HG03095 (cell line): ENCODE results near the gene TCERG1L.

Experiments
- ATAC-seq: cut with Tn5 transposase; IDR thresholded peaks from one replicate; pipeline ENCODE4 v1.9.1; 2021; ENCODE audit warnings: moderate library complexity; ENCODE audit not compliant: unreplicated experiment

Gene TCERG1L

DNA sequence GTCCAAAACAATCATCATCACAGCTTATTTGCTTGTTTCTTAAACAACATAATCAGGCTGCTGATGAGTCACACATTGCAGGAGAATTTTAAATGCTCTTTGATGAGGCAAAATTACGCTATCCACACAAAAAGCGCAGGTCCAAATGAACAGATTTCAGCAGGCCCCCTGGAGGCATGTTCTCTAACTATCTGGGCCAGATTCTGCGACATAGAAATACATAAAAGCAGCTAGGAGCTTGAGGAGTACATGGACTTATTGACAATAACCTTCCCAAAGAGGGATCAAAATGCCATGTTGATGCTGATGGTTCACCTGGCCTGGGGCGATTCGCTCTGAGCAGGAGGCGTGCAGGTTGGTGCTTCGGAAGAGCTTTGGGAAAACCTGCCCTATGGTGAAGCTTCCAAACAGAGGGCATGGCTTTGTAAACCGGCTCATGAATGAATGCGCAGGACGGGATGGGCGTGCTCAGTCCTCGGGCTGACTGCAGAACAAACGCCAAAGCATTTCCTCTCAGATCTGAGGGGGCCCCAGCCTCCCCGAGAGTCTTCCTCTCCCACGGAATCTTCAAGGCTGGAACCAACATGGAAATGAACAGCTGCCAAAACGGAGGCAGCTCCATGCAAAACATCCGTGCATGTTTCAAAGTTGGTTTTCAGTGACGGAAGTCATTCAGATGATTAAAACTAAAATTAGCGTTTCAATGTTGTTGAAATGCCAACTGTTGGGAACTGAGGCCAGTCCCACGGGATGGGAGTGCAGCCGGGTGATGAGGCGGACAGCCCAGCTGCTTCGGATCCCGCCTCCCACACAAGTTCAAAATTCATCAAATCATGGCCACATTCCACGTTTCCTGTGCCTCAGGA lies 179.6 kb downstream of the TCERG1L start:
- no peak for ATAC-seq

DNA sequence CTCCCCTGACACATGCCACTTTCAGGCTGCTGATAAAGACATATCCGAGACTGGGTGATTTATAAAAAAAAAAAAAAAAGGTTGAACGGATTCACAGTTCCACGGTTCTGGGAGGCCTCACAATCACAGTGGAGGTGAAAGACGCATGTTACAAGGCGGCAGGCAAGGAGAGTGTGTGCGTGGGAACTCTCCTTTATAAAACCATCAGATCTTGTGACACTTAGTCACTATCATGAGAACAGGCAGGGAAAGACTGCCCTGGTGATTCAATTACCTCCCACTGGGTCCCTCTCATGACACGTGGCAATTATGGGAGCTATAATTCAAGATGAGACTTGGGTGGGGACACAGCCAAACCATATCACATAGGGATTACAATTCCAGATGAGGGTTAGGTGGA lies 181.5 kb downstream of the TCERG1L start:
- no peak for ATAC-seq

DNA sequence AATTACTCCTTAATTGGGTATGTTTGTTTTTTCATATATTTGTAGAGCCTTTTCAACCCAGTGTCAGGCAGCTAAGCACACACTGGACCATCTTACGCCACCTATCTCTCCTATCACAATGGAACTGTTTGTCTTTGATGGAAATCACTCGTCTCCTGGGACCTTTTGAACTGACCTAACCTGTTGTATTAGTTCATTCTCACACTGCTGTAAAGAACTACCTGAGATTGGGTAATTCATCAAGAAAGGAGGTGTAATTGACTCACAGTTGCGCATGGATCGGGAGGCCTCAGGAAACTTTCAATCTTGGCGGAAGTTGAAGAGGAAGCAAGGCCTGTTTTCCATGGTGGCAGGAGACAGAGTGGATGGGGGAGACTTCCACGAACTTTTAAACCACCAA lies 182.0 kb downstream of the TCERG1L start:
- no peak for ATAC-seq

DNA sequence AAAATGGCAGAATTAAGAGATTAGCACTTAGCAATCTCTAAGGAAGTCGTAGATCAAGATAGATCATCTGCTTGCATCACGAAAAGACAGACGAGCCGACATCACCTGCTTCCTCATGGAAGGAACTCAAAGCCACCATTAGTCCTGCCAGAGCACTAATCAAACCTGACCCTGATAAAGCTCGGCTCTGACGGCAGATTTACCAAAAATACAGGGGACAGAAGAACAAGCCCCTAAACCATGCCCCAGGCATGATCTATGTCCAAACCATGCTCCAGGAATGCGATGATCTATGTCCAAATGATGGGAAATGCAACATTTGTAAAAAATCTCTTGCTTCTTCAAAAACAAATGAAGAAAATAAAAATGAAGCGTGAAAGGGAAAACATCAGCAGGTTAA lies 182.8 kb downstream of the TCERG1L start:
- ATAC-seq, result no peak

DNA sequence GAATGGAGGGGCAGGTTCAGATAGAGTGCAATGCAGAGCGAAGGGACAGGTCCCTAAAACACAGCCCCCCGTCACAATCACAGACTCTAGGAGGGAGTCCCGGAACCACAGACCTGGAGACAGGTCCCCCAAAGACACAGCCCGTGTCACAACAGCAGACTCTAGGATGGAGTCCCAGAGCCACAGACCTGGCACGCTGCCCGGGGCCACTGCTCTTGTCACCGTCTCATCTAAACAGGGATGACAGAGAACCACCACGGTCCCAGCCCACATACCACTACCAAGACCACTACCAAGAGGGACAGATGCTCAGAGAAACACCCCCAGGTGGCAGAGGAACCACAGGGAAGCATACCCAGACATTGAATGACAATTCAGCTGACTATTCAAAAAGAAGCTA lies 183.9 kb downstream of the TCERG1L start:
- ATAC-seq, result no peak

DNA sequence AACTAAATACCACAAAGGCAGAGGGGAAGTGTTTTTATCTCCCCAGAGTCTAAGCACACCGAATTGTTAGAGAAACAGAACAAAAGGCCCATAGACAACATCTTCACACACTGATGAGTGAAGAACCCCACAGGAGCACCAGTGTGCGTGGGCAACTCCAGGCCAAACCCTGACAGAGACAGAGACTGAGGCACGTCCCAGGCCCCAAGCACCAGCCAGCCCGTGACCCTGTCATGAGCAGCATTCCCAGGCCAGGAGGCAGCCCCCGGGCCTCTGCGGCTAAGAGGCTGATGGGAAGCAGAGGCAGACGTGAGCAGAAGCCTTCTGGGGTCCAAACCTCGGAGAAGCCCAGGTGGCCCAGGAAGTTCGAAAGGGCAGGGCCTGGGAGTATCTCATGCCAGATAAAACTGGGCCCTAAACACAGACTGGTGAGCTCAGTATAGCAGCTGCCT lies 184.4 kb downstream of the TCERG1L start:
- no peak for ATAC-seq

DNA sequence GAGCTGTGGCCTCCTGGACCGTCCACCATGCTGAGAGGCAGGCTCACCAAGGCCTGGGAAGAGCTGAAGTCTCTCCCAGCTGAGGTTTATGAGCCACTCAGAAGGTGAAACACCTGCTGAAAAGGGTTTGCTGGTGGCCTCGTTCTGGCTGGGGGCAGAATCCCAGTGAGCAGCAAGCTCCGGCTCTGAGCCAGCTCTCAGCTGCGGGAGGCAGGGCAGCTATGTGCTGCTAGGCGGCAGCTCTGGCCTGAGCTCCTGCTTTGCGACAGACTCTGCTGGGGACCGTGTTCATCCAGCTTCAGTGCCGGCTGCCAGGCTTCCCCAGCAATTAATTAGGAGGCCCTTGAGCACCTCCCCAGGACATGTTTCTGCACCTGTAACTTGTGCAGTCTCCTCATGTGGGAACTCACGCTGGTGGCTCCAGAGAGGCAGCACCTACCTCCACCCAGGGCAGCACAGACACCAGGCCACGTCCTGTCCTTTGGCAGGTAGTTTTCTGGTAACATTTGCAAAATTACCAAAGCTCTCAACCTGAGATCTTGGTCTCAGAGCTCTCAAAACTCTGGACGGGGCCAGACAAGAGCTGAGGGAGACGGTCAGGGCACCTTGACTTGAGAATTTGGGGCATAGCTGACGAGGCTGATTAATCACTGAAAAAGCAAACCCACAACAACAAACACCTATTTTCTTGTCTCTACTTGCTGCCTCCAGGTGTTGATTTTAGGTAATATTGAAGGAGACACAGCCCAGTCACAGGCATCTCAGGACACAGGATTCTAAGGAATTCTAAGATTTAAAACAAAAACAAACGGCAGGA lies 185.0 kb downstream of the TCERG1L start:
- ATAC-seq, result no peak

DNA sequence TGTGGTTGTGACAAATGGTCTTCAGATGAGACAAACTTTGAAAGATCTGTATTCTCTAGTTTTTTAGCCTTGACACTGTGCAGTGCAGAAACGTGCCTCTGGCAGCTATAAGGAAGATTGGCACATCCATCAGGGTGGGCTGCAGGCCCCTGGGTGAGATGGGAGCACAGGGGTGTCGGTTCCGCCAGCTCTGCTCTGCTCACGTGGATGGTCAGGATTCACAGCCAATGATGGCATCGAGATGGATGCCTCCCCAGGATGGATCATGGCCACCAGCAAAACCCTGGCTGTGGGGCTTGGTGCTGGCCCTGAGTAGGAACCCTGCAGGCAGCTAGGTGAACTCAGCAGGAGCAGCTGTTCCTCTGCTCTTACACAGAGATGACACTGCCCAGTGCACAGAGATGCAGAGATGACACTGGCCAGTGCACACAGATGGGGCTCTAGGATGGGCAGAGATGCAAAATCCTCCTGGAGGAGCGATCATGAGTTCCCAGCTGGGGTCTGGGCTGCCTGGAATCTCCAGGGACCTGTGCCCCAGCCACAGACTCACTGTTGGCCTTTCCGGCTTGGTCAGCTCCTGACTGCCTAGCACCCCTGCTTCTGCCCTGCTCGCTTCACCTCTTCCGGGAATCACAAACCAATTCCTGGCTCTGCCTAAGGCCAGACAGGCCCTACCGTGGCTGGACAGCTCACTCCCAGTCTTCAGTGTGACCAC lies 185.9 kb downstream of the TCERG1L start:
- ATAC-seq, result no peak

DNA sequence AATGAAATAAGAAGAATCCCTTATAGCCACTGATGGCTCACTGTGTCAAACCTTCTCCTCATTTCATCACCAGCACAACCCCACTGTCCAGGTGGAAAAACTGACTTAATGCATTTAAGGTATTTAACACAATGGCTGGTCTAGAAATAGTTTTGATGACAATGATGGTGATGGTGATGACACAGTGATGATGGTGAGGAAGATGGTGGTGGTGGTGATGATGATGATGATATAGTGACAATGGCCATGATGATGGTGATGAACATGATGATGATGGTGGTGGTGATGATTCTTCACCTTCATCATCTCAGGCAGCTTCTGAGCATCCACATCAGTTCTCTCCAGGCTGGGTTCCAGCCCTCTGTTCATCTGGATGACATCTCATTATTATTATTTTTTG lies 186.6 kb downstream of the TCERG1L start:
- no peak for ATAC-seq

DNA sequence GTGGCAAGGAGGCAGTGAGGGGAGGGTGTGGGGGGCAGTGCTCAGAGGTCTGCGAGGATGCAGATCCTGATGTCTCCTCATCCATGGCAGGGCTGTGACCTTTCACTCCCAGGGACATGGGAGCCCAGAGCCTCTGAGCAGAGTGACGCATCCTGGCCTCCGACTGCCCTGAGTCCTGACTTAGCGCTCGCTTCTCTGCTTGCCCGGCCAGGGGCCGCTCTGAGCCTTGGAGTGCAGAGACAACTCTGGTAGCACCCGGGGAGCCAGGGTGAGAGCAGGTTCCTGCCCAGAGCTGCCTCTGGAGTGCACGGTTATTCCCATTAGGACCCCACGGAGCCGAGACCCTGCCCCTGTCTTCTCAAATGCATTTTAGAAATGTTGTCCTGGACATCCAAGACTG lies 188.0 kb downstream of the TCERG1L start:
- no peak for ATAC-seq

DNA sequence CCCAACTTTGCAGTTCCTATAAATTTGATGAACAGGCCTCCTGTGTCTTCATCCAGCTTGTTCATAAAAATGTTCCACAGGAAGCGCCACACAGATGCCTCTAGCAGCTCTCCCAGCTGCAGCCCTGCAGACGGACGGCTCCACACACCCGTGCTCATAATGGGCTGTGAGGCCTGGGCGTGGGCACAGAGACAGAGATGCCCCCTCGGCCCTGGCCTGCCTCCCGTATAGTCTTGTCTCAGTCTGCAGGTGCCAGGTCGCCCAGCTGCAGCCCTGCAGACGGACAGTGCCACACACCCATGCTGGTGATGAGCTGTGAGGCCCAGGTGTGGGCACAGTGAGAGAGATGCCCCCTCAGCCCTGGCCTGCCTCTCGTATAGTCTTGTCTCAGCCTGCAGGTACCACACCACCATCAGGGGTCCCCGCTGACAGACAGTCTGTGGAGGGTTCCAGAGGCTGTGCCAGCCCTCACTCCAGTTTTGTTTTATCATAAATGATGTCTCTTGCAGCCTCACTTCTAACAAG lies 189.9 kb downstream of the TCERG1L start:
- ATAC-seq, result no peak

DNA sequence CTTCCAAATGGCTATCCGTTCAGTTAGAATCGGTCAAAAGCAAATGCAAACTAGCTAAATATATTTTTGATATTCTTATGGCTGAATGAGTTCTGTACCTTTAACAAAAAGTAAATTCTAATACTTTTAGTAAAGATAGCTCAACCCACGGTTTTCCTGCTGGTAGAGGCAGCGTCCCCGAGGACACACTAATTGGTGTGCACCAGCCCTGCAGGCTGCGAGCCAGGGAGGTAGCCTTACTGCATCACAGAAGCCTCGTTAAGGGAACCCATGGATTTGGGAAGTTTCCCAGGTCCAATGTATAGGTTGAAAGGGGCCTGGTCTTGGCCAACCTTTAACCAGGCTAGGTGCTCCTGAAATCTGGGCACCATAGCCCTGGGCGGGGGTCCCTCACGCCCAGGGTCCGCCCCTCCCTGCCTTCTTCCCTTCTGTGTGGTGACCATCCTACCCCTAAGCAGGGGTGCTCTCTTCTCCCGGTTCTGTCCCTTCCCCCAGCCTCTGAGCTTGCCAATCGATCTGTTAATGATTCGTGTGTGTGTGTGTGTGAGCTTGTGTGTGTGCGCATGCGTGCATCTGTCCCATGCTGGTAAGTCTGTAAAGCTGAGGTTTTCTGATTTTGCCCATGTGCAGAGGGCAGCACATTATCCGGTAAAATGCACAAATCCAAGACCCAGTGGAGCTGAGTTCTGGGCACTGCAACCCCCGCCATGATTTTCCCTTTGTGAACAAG lies 191.7 kb downstream of the TCERG1L start:
- ATAC-seq, result no peak

DNA sequence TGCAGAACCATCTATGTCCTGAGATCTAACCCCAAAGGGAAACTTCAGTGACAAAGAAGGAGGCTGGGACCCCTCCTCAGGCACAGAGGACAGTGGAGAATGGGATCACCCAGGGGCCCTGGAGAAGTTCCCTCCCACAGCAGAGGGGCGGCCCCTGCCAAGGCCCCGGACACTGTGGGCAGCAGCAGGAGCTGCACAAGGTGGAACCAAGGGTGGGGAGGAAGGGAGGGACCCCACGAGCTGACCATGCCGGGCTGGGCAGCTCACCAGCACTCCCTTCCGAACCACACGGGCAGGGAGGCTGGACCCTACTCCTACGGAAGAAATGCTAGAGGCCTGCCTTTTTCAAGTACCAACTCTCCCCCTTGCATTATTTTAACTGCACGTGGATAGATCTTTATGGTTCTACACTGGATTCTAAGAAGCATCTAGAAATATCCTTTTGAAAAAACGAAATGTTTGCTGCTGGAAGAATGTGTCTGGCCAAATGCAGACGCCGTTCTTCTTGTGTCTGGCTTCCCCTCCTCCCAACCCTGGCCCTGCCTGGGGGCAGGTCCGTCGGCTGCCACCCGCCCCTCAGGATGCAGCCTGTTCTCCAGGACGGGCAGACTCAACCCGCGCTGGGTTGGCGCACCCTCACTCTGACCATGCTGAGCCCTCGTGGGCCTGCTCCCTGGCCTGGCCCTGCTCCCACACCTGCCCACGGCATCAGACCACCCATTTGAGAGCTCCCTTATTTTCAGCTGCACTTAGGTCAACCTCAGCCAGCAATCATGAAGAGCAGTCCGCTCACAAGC lies 193.9 kb downstream of the TCERG1L start:
- no peak for ATAC-seq

DNA sequence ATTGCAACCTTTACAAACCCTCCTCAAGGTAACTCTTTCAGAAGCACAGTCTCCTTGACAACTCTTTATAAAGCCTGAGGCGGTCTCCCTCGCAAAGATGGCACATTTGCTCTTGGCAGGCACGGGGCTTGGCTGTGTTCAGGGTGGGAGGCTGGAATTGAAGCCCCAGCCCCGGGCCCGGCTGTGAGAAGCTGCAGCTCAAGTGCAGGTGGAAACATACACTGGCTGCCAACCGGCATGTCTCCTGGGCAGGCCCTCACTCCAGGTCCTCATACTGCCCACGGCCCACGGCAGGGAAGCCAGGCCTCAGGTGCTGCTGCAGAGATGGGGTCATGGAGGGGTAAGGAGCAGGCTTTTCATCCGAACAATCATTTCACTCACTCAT lies 194.5 kb downstream of the TCERG1L start:
- ATAC-seq, result no peak

DNA sequence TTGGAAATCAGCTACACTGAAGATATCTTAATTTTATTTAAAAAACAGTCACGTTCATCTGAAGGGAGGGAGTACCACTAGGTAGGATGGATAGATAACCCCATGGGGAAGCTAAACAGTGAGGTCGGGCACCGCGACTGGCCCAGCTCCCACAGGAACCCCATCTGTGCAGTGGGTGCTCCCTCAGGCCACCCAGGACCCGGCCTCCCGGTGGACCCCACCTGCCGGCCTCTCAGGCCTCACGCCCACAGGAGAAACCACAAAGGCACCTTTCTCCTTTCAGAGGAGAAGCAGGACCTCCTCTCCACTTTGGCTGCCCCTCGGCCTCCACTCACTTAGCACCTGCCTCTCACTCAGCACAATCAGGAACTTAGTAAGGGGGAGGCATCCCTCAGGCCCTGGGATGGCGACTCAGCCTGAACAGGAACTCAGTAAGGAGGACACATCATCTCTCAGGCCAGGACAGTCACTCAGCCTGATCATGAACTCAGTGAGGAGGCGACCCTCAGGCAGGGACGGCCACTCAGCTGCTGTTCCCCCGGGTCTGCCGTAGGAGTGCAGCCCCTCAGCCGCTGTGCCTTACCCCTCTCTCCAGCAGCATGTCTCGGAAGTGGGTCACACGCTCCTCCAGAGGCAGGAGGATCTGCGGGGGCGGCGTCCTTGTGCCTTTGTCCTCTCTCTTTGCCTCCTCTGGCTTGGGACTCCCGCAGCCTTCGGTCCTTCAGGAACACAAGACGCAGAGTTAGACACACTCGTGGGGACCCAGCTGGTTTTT lies 195.1 kb downstream of the TCERG1L start:
- ATAC-seq, result no peak

DNA sequence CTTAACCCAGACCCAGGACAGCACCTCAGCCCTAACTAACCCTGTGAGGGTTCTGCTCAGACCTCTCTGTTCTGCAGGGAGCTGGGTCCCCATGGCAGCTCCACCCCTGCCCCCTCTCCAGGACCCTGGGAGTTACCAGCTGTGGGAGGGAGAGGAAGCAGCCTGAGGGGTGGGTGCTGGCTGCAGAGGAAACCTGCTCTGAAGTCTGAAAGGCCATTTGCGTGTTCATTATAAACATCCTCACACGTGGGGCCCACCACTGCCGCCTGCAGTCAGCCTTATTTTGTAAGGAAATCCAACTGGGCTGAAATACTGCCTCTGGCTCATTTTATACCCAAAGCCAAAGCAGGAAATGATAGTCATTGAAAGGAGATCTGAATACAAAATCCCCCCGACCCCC lies 195.7 kb downstream of the TCERG1L start:
- no peak for ATAC-seq

DNA sequence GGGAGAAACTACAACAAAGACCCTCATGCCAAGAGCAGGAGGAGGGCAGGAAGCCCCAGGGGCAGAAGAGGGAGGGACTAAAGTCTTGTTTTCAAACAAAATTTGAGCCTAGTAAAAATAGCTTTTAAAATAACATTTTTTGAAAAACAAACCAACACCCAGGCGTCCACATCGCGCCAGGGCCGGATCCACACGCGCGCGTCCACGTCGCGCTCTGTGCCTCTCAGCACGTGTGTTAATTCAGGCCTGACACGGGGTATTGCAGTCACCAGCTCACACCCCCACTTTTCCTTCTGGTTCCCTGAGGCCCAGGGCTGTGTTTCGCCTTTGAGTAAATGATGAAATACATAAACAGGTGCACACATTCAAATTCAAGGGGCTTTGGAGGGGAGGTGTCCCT lies 196.2 kb downstream of the TCERG1L start:
- ATAC-seq, result no peak

DNA sequence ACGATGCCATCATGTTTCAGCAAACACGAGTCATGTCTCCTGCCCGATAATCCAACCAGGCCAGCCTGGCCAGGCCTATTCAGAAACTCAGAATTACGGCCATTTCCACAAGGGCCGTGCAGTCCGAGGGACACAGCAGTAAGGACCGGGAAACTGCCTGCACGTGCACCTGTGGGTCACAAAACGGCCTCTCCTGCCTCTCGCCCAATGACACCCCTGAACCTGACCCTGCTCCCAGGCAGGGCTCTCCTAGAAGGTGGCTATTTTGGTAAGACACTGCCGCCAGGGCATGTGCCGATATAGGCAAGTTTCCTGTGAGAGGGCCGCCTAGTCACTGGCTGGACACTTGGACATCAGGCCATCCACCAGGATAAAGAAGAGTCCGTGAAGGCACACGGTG lies 196.7 kb downstream of the TCERG1L start:
- ATAC-seq, result no peak

DNA sequence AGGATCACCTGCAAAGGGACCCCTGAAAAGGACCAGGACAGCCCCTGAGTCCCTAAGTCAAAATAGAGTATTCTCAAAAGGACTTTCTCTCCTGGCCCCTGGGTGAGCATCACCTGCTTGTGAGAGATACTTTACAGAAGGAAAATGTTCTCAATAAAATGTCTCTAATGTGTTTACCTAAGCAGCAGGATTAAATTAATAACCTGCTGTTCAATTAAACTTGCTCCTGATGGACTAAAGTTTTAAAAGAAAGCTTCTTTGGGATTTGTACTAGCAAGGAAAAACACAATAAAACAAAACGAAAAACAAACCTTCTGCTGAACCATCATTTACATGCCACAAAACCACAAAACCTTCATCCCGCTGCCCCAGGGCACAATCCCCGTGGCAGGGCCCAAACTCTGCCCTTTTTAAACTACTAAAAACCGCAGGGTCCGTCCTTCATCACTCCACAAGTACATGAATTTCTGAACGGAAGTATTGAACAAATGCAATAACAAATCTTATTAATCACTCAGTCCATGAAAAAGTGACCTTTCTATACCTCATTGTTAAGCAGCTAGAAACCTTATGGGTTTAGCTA lies 197.7 kb downstream of the TCERG1L start:
- ATAC-seq, result no peak
